Liver (tissue), 9 donors: ENCODE measurements around the gene PRIMPOL. TPM values are rescaled to one million over a fixed set of nuclear protein-coding genes. Genes with fewer than 3 reads are reported as not detected.

Experiments used
- DNase-seq: peaks from one replicate; pipeline ENCODE4 v3.0.0-alpha.2; 2017; ENCODE audit warnings: low spot score
- H3K27ac ChIP-seq, 2 donors: one replicate each; pipeline ENCODE4 v1.7.0; 2013; ENCODE audit warnings: inconsistent platforms in 2 of 2, low read length in 2 of 2, control low read depth in 1 of 2, low read depth in 1 of 2, mild to moderate bottlenecking in 1 of 2
- H3K27me3 ChIP-seq, 4 donors: one replicate each; pipeline versions ENCODE4 v1.6.1 to v1.7.0; 2013; ENCODE audit warnings: low read length in 3 of 4, inconsistent platforms in 1 of 4, mild to moderate bottlenecking in 1 of 4, moderate library complexity in 1 of 4; ENCODE audit not compliant: control insufficient read depth in 4 of 4, insufficient read depth in 4 of 4
- H3K36me3 ChIP-seq, 4 donors: one replicate each; pipeline versions ENCODE4 v1.6.1 to v1.7.0; 2013; ENCODE audit warnings: low read length in 3 of 4, mild to moderate bottlenecking in 3 of 4, low read depth in 1 of 4, moderate library complexity in 1 of 4; ENCODE audit not compliant: control insufficient read depth in 4 of 4, insufficient read depth in 3 of 4
- H3K4me1 ChIP-seq, 4 donors: one replicate each; pipeline versions ENCODE4 v1.6.1 to v1.7.0; 2013; ENCODE audit warnings: low read length in 3 of 4, mild to moderate bottlenecking in 3 of 4, moderate library complexity in 1 of 4; ENCODE audit not compliant: control insufficient read depth in 4 of 4, insufficient read depth in 4 of 4
- H3K4me3 ChIP-seq, 3 donors: one replicate each; pipeline versions ENCODE4 v1.6.1 to v1.7.0; 2013; ENCODE audit warnings: low read length in 3 of 3, control low read depth in 1 of 3, low read depth in 1 of 3, mild to moderate bottlenecking in 1 of 3
- H3K9ac ChIP-seq, 2 donors: one replicate each; pipeline ENCODE4 v1.7.0; 2013; ENCODE audit warnings: low read length in 2 of 2, mild to moderate bottlenecking in 2 of 2, moderate library complexity in 2 of 2, control low read depth in 1 of 2, low read depth in 1 of 2
- H3K9me3 ChIP-seq, 4 donors: one replicate each; pipeline versions ENCODE4 v1.6.1 to v1.7.0; 2013; ENCODE audit warnings: low read length in 3 of 4; ENCODE audit not compliant: control insufficient read depth in 4 of 4
- ATF3 ChIP-seq: IDR thresholded peaks from 2 replicates; pipeline ENCODE4 v1.6.1; 2016; ENCODE audit warnings: antibody characterized with exemption
- CTCF ChIP-seq: fragments of 150-350 bp; IDR thresholded peaks from 2 replicates; pipeline ENCODE4 v1.5.1; 2017; ENCODE audit warnings: improper control_type of control experiment, low read depth, low read length; ENCODE audit not compliant: missing input control
- EGR1 ChIP-seq, 2 donors: IDR thresholded peaks; 2 replicates each; pipeline ENCODE4 v1.6.1; 2016 to 2018; ENCODE audit warnings: antibody characterized with exemption in 2 of 2, low read depth in 2 of 2
- FOXA1 ChIP-seq: IDR thresholded peaks from 2 replicates; pipeline ENCODE4 v1.6.1; 2016; ENCODE audit warnings: antibody characterized with exemption
- FOXA2 ChIP-seq: IDR thresholded peaks from 2 replicates; pipeline ENCODE4 v1.6.1; 2016; ENCODE audit warnings: antibody characterized with exemption
- GABPA ChIP-seq, 2 donors: IDR thresholded peaks in 1 of 2; conservative IDR thresholded peaks in 1 of 2; 2 replicates each; pipeline ENCODE4 v1.6.1; 2016; ENCODE audit warnings: antibody characterized with exemption in 2 of 2, mild to moderate bottlenecking in 1 of 2, moderate library complexity in 1 of 2
- HNF4A ChIP-seq, 2 donors: conservative IDR thresholded peaks; 2 replicates each; pipeline ENCODE4 v1.6.1; 2016; ENCODE audit warnings: antibody characterized with exemption in 2 of 2, mild to moderate bottlenecking in 2 of 2
- HNF4G ChIP-seq: IDR thresholded peaks from 2 replicates; pipeline ENCODE4 v1.6.1; 2016; ENCODE audit warnings: antibody characterized with exemption
- JUND ChIP-seq, 2 donors: IDR thresholded peaks; 2 replicates each; pipeline ENCODE4 v1.6.1; 2016; ENCODE audit warnings: antibody characterized with exemption in 2 of 2
- MAX ChIP-seq: IDR thresholded peaks from 2 replicates; pipeline ENCODE4 v1.6.1; 2016; ENCODE audit warnings: antibody characterized with exemption
- NR2F2 ChIP-seq: IDR thresholded peaks from 2 replicates; pipeline ENCODE4 v1.6.1; 2016; ENCODE audit warnings: antibody characterized with exemption
- RAD21 ChIP-seq, 2 donors: IDR thresholded peaks; 2 replicates each; pipeline ENCODE4 v1.6.1; 2016; ENCODE audit warnings: antibody characterized with exemption in 2 of 2, mild to moderate bottlenecking in 2 of 2
- REST ChIP-seq: IDR thresholded peaks from 2 replicates; pipeline ENCODE4 v1.6.1; 2016; ENCODE audit warnings: antibody characterized with exemption, mild to moderate bottlenecking
- RXRA ChIP-seq, 2 donors: IDR thresholded peaks; 2 replicates each; pipeline ENCODE4 v1.6.1; 2017 to 2018; ENCODE audit warnings: antibody characterized with exemption in 2 of 2, mild to moderate bottlenecking in 1 of 2
- SP1 ChIP-seq: IDR thresholded peaks from 2 replicates; pipeline ENCODE4 v1.6.1; 2018; ENCODE audit warnings: antibody characterized with exemption, mild to moderate bottlenecking
- TAF1 ChIP-seq: conservative IDR thresholded peaks from 2 replicates; pipeline ENCODE4 v1.6.1; 2016; ENCODE audit warnings: antibody characterized with exemption, mild to moderate bottlenecking
- YY1 ChIP-seq: IDR thresholded peaks from 2 replicates; pipeline ENCODE4 v1.6.1; 2016; ENCODE audit warnings: antibody characterized with exemption, mild to moderate bottlenecking
- ZBTB33 ChIP-seq: IDR thresholded peaks from 2 replicates; pipeline ENCODE4 v1.6.1; 2016; ENCODE audit warnings: antibody characterized with exemption
- WGBS: extraction: QIAGEN DNeasy Blood & Tissue Kit; methylation state at CpG from one replicate; pipeline ENCODE4 v1.1.7; 2013; 5-methylcytosine and 5-hydroxymethylcytosine counted together
- polyA plus RNA-seq, 2 donors: library from polyadenylated mRNA; stranded (reverse) in 1 of 2; unstranded in 1 of 2; fragments of 200-250 nt in 1 of 2; fragments of >200 nt in 1 of 2; fragmentation: Nextera tagmentation in 1 of 2; extraction: Ambion mirVana in 1 of 2; gene quantifications; one replicate each; pipeline versions ENCODE4 v1.2.1 to v1.2.3, GENCODE V29; 2013 to 2015
- total RNA-seq, 2 donors: library from RNA; depleted of rRNA; stranded (reverse); fragments of >200 nt; gene quantifications; one replicate each; pipeline ENCODE4 v1.2.3, GENCODE V29; 2014
- donor health status: healthy.
- donor health status: healthy.
- donor health status: healthy.
- donor health status: healthy.
- donor health status: healthy.

PRIMPOL gene
- total and polyA plus RNA-seq, 4 donors: 2.2 to 7.3 (median 5.5) TPM

- peaks cover 0 to 11% (median 8%) of the 10 kb centered on the region in 4 donors for H3K36me3 ChIP-seq
- H3K27ac ChIP-seq: no peak overlapping the region
- no peaks in the 10 kb centered on the region for H3K4me1 ChIP-seq
- 97% methylated on average over 5 of the region's 5 CpGs for WGBS
- H3K4me3 ChIP-seq: no peak overlapping the region
- DNase-seq: no peak
- H3K9ac ChIP-seq: no peak overlapping the region
- H3K27me3 ChIP-seq: no peaks in the 10 kb centered on the region
- no peaks in the 10 kb centered on the region for H3K9me3 ChIP-seq
- TF ChIP-seq ATF3 (no peak), REST (no peak), RXRA (IDR thresholded peaks at IDR 0.05) (no peak), JUND (IDR thresholded peaks at IDR 0.05) (no peak), HNF4A (conservative IDR thresholded peaks at IDR 0.05) (no peak), ZBTB33 (no peak), MAX (no peak), RAD21 (IDR thresholded peaks at IDR 0.05) (no peak), EGR1 (IDR thresholded peaks at IDR 0.05; ENCODE audit: low read depth in 2 of 2) (no peak), CTCF (no peak), GABPA (IDR thresholded peaks at IDR 0.05 in 1 of 2, conservative IDR thresholded peaks at IDR 0.05 in 1 of 2) (no peak), YY1 (no peak), FOXA1 (no peak), HNF4G (no peak), NR2F2 (no peak), TAF1 (no peak), FOXA2 (no peak), SP1 (no peak)
Measured at GRCh38 chr4:184675018-184675417, 25.5 kb downstream of the PRIMPOL start.
